Activated B cell treated with CpG ODN at 0.5 μM for 24 hours (primary cell): ENCODE measurements around the gene SPOCK1. TPM values are rescaled to one million over a fixed set of nuclear protein-coding genes. Genes with fewer than 3 reads are reported as not detected.
"Not testable (repeated sequence)": the region's sequence is repeated elsewhere in the genome, so short reads cannot be mapped to it uniquely, and the experiment has no call there.

ENCODE experiments used
- ATAC-seq: fragments of 200-7000 bp; cut with Tn5 transposase; one replicate; pipeline ENCODE4 v1.10.0; 2021; ENCODE audit warnings: low read depth, mild to moderate bottlenecking, moderate library complexity
- CTCF ChIA-PET: fragments of 350-600 bp; sonication (Branson Sonifier 250); formaldehyde crosslinking; loops from one replicate; lab custom pipeline; 2021; ENCODE audit warnings: antibody characterized with exemption; lab: Charles Lee
- POLR2A ChIA-PET: fragments of 350-600 bp; sonication (Branson Sonifier 250); formaldehyde crosslinking; loops from one replicate; lab custom pipeline; 2021; ENCODE audit warnings: antibody characterized with exemption; lab: Charles Lee
- DNase-seq: peaks from one replicate; pipeline ENCODE4 v3.0.0; 2022
- H3K27ac Mint-ChIP-seq: one replicate; pipeline ENCODE4 v1.8.0; 2020; ENCODE audit warnings: mixed read lengths
- H3K27me3 Mint-ChIP-seq: one replicate; pipeline ENCODE4 v1.8.0; 2021; ENCODE audit warnings: mixed read lengths
- H3K36me3 Mint-ChIP-seq: one replicate; pipeline ENCODE4 v1.8.0; 2021; ENCODE audit warnings: low read depth, mixed read lengths
- H3K4me1 Mint-ChIP-seq: one replicate; pipeline ENCODE4 v1.8.0; 2021; ENCODE audit warnings: mixed read lengths
- H3K4me3 Mint-ChIP-seq: one replicate; pipeline ENCODE4 v1.8.0; 2020; ENCODE audit warnings: mild to moderate bottlenecking, mixed read lengths
- H3K9me3 Mint-ChIP-seq: one replicate; pipeline ENCODE4 v1.8.0; 2020; ENCODE audit warnings: mixed read lengths
- CTCF ChIP-seq: fragments of 200-600 bp; IDR thresholded peaks from one replicate; pipeline ENCODE4 v1.8.0; 2022; ENCODE audit warnings: antibody characterized with exemption, mild to moderate bottlenecking
- intact Hi-C: fragments of 100-400 bp; cut with micrococcal nuclease; formaldehyde crosslinking; loops from one replicate; pipeline ENCODE4 v1.15.1; 2024
- total RNA-seq: library from RNA; stranded (reverse); gene quantifications from 2 replicates; pipeline ENCODE4 v1.2.3, GENCODE V29; 2022

SPOCK1 gene
- total RNA-seq, 1 donor from 2014 or later: not detected

- ChIA-PET POLR2A (no interaction called here), CTCF (no interaction called here)
- Mint-ChIP-seq H3K27ac (no peak overlapping the region), H3K27me3 (no peaks in the 10 kb centered on the region), H3K9me3 (no peaks in the 10 kb centered on the region), H3K4me3 (no peak overlapping the region), H3K4me1 (no peaks in the 10 kb centered on the region), H3K36me3 (no peaks in the 10 kb centered on the region)
- TF ChIP-seq CTCF: no peak
- no peak for DNase-seq
- ATAC-seq: no peak
- intact Hi-C loops: no loop called here
Observed at GRCh38 chr5:137392261-137392660, 106.9 kb downstream of the SPOCK1 start.

- H3K27me3 Mint-ChIP-seq, POLR2A ChIA-PET, H3K4me1 Mint-ChIP-seq, ATAC-seq, intact Hi-C loops, H3K9me3 Mint-ChIP-seq, H3K27ac Mint-ChIP-seq, CTCF ChIA-PET, H3K36me3 Mint-ChIP-seq, DNase-seq, H3K4me3 Mint-ChIP-seq: not testable (repeated sequence)
Observed at GRCh38 chr5:137391044-137391443, 108.1 kb downstream of the SPOCK1 start.

- H3K4me1 Mint-ChIP-seq: no peaks in the 10 kb centered on the region
- POLR2A ChIA-PET: no interaction called here
- no peak overlapping the region for H3K27ac Mint-ChIP-seq
- no peak overlapping the region for H3K4me3 Mint-ChIP-seq
- peaks cover 2% of the 10 kb centered on the region for H3K27me3 Mint-ChIP-seq
- DNase-seq (no peak), ATAC-seq (no peak)
- CTCF ChIA-PET: no interaction called here
- H3K9me3 Mint-ChIP-seq: no peaks in the 10 kb centered on the region
- no peak for TF ChIP-seq CTCF
- intact Hi-C loops: no loop called here
- no peaks in the 10 kb centered on the region for H3K36me3 Mint-ChIP-seq
Observed at GRCh38 chr5:137389042-137389441, 110.1 kb downstream of the SPOCK1 start.

GRCh38 chr5:137385064-137385463 is 114.1 kb downstream of the SPOCK1 start:
- Mint-ChIP-seq H3K4me3 (no peak overlapping the region), H3K27ac (no peak overlapping the region), H3K9me3 (peaks cover 21% of the 10 kb centered on the region), H3K4me1 (no peaks in the 10 kb centered on the region), H3K27me3 (peaks cover 4% of the 10 kb centered on the region), H3K36me3 (no peaks in the 10 kb centered on the region)
- POLR2A ChIA-PET: no interaction called here
- CTCF ChIA-PET: no interaction called here
- TF ChIP-seq CTCF: no peak
- intact Hi-C loops: no loop called here
- no peak for ATAC-seq
- DNase-seq: no peak

- Mint-ChIP-seq H3K36me3 (no peaks in the 10 kb centered on the region), H3K27me3 (peaks cover 4% of the 10 kb centered on the region), H3K27ac (no peak overlapping the region), H3K4me3 (no peak overlapping the region), H3K4me1 (no peaks in the 10 kb centered on the region), H3K9me3 (peaks cover 26% of the 10 kb centered on the region)
- intact Hi-C loops: no loop called here
- CTCF ChIA-PET: no interaction called here
- no peak for TF ChIP-seq CTCF
- ATAC-seq: no peak
- POLR2A ChIA-PET: no interaction called here
- DNase-seq: no peak
Observed at GRCh38 chr5:137383909-137384308, 115.2 kb downstream of the SPOCK1 start.

GRCh38 chr5:137381555-137381954 is 117.6 kb downstream of the SPOCK1 start:
- no peaks in the 10 kb centered on the region for H3K36me3 Mint-ChIP-seq
- ChIA-PET CTCF (interaction anchor here (1.0 kb wide), 1 partner anchor 61 kb away, joined by 3 read pairs; no protein-coding TSS in a partner anchor), POLR2A (no interaction called here)
- H3K27me3 Mint-ChIP-seq: peaks cover 11% of the 10 kb centered on the region
- H3K9me3 Mint-ChIP-seq: peaks cover 26% of the 10 kb centered on the region
- H3K4me3 Mint-ChIP-seq: no peak overlapping the region
- ATAC-seq (no peak), DNase-seq (no peak)
- intact Hi-C loops: no loop called here
- H3K4me1 Mint-ChIP-seq: no peaks in the 10 kb centered on the region
- no peak for TF ChIP-seq CTCF
- no peak overlapping the region for H3K27ac Mint-ChIP-seq
